Measurements from ENCODE around the gene SEC61B. TPM values are rescaled to one million over a fixed set of nuclear protein-coding genes. Genes with fewer than 3 reads are reported as not detected.

Gene SEC61B
- total RNA-seq, 6 experiments from 2014 or later = 85.1 to 158 (median 131) TPM

DNA sequence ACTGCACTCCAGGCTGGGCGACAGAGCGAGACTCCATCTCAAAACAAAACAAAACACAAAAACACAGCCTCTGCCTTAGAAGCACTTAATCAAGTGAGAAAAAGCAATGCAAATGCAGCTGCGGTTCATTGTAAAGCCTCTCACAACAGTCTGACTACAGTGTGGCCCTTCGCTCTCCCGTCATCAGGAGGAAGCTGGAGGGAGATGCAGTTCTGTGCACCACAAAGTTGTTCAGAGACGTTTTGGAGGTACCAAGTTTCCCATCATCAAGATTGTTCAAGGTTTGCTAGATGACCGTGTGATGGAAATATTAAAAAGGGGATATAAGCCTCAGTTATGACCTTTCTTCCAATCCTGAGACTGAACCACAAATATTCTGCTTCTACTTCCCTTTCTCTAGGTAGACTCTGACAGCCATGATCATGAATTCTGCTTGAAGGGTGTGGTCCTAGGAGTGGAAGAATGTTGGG, 40.9 kb downstream of the SEC61B start:
- intact Hi-C loops (cut with DNase I) = no loop called here
- DNase-seq = no peak
- peaks cover 0 to 11% (median 5%) of the 10 kb centered on the region in 4 donors for H3K4me1 ChIP-seq
- no peak for ATAC-seq
- no peaks in the 10 kb centered on the region for H3K9me3 ChIP-seq
- H3K36me3 ChIP-seq = no peaks in the 10 kb centered on the region
- H3K27me3 ChIP-seq = no peaks in the 10 kb centered on the region
- no peak overlapping the region for H3K27ac ChIP-seq
- WGBS (ENCODE audit: insufficient coverage, low coverage, low lambda C conversion rate, missing lambda C conversion rate) = 84% methylated on average over 7 of the region's 7 CpGs
- no peak overlapping the region for H3K4me3 ChIP-seq
- TF ChIP-seq, protein P1, sequence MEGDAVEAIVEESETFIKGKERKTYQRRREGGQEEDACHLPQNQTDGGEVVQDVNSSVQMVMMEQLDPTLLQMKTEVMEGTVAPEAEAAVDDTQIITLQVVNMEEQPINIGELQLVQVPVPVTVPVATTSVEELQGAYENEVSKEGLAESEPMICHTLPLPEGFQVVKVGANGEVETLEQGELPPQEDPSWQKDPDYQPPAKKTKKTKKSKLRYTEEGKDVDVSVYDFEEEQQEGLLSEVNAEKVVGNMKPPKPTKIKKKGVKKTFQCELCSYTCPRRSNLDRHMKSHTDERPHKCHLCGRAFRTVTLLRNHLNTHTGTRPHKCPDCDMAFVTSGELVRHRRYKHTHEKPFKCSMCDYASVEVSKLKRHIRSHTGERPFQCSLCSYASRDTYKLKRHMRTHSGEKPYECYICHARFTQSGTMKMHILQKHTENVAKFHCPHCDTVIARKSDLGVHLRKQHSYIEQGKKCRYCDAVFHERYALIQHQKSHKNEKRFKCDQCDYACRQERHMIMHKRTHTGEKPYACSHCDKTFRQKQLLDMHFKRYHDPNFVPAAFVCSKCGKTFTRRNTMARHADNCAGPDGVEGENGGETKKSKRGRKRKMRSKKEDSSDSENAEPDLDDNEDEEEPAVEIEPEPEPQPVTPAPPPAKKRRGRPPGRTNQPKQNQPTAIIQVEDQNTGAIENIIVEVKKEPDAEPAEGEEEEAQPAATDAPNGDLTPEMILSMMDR (IDR thresholded peaks at IDR 0.05) = no peak
- no peak for TF ChIP-seq POLR2A (IDR thresholded peaks at IDR 0.05)

DNA sequence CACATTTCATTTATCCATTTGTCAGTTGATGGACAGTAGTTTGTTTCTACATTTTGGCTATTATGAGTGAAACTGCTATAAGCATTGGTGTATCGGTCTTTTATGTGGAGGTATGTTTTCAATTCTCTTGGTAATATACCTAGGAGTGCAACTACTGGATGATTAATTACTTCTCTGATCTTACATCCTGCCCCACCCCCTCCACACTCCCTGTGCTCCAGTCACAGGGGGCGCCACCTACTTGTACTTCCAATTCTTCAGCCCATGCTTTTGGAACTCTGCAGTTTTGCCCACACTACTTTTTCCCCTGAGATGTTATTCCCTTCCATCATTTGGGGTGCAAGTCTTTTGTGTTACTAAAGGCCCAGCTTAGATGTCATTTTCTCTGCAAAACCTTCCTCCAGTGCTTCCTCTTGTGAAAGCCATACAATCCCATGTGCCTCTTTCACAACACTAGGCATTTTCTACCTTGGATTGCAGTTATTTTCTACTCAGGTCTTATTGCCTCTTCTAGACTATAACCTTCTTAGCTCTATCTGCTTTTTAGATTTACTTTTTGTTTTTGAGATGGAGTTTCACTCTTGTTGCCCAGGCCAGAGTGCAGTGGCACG, 42.1 kb downstream of the SEC61B start:
- intact Hi-C loops (cut with DNase I) = no loop called here
- H3K27ac ChIP-seq = no peak overlapping the region
- H3K36me3 ChIP-seq = no peaks in the 10 kb centered on the region
- no peaks in the 10 kb centered on the region for H3K27me3 ChIP-seq
- no peak for ATAC-seq
- no peaks in the 10 kb centered on the region for H3K9me3 ChIP-seq
- no peak overlapping the region for H3K4me3 ChIP-seq
- WGBS (ENCODE audit: insufficient coverage, low coverage, low lambda C conversion rate, missing lambda C conversion rate) = 93% methylated on average over 2 of the region's 3 CpGs
- TF ChIP-seq POLR2A (IDR thresholded peaks at IDR 0.05) = no peak
- TF ChIP-seq, protein P1 (IDR thresholded peaks at IDR 0.05) = peak in 1 of 4 donors; percentile 7
- peaks cover 0 to 11% (median 5%) of the 10 kb centered on the region in 4 donors for H3K4me1 ChIP-seq
- no peak for DNase-seq

DNA sequence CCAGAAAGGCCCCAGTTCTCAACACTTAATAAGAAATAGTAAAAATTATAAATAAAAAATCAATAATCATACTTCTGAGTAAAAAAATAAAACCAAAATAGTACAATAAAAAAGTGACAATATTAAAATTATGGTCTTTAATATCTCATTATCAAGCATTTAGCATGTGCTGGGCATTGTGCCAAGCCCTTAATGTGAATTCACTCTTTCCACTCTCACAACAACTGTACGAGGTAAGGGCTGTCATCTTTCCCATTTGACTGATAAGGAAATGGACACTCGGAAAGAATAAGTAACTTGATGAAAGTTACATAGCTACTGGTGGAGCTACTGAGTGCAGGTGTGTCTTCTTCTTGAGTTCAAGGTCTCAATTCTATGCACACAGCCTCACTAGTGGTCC, 43.6 kb downstream of the SEC61B start:
- WGBS (ENCODE audit: insufficient coverage, low coverage, low lambda C conversion rate, missing lambda C conversion rate) = 59% methylated on average over 2 of the region's 2 CpGs
- Histone ChIP-seq H3K27ac (no peak overlapping the region), H3K27me3 (no peaks in the 10 kb centered on the region), H3K4me1 (peaks cover 0 to 5% (median 0%) of the 10 kb centered on the region in 4 donors), H3K9me3 (no peaks in the 10 kb centered on the region), H3K36me3 (no peaks in the 10 kb centered on the region), H3K4me3 (no peak overlapping the region)
- ATAC-seq (no peak), DNase-seq (no peak)
- TF ChIP-seq, protein P1 (IDR thresholded peaks at IDR 0.05) = no peak
- no peak for TF ChIP-seq POLR2A (IDR thresholded peaks at IDR 0.05)
- intact Hi-C loops (cut with DNase I) = no loop called here

DNA sequence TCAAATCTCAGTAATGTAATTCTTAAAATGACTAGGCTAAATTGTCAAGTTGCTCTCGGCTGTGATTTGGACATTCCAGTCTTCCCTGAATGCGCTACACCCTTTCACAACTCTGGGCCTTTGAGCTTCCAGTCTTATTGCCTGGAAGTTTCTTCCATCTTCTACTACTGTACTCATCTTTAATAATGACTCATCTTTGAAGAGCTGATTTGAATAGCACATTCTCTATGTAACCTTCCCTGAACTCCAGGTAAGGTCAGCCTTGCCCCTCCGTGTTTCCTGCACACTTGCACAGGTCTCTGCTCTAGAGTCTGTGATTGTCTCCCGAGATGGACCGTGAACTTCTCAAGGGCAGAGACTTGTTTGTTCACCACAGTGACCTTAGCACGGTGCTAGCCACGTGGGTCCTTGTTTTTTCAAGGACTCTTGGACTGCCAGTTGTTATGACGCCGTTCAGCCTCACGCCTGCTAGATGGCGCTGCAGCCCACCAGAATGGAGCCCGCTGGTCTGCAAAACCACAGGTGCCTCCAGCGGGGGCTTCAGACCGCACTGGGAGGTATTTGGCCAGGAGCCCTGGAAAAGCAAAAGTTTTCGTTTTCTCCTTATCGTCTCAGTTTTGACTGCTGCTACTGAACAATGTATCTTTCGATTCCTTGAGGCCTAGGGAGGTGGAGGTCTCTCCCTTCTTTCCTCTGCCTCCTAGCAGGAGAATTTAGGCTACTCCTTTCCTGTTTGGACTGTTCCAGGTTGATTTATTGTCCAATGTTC, 44.4 kb downstream of the SEC61B start:
- DNase-seq = peak; percentile 72 to 85 (median 82)
- H3K4me1 ChIP-seq = peaks cover 0 to 5% (median 0%) of the 10 kb centered on the region in 4 donors
- no peaks in the 10 kb centered on the region for H3K27me3 ChIP-seq
- intact Hi-C loops (cut with DNase I) = no loop called here
- no peak overlapping the region for H3K4me3 ChIP-seq
- TF ChIP-seq, protein P1 (IDR thresholded peaks at IDR 0.05) = peak; percentile 72 to 89 (median 81)
- no peak for TF ChIP-seq POLR2A (IDR thresholded peaks at IDR 0.05)
- 15% methylated on average over 13 of the region's 17 CpGs for WGBS (ENCODE audit: insufficient coverage, low coverage, low lambda C conversion rate, missing lambda C conversion rate)
- no peaks in the 10 kb centered on the region for H3K36me3 ChIP-seq
- no peak overlapping the region for H3K27ac ChIP-seq
- peak; percentile 95 to 99 (median 98) for ATAC-seq
- H3K9me3 ChIP-seq = no peaks in the 10 kb centered on the region

Measured in right lobe of liver (tissue), 6 donors.